ENCODE data around the gene TRIM65.
"Not testable (repeated sequence)": the region's sequence is repeated elsewhere in the genome, so short reads cannot be mapped to it uniquely, and the experiment has no call there.

The TRIM65 gene

GRCh38 chr17:75856062-75856756 lies 40.5 kb downstream of the TRIM65 start:
- TF ChIP-seq CTCF (IDR thresholded peaks at IDR 0.05) (peak; percentile 60), ZFX (IDR thresholded peaks at IDR 0.05; ENCODE audit: borderline replicate concordance) (no peak)
- peak overlapping the region; percentile 55 for H3K27ac ChIP-seq

DNA sequence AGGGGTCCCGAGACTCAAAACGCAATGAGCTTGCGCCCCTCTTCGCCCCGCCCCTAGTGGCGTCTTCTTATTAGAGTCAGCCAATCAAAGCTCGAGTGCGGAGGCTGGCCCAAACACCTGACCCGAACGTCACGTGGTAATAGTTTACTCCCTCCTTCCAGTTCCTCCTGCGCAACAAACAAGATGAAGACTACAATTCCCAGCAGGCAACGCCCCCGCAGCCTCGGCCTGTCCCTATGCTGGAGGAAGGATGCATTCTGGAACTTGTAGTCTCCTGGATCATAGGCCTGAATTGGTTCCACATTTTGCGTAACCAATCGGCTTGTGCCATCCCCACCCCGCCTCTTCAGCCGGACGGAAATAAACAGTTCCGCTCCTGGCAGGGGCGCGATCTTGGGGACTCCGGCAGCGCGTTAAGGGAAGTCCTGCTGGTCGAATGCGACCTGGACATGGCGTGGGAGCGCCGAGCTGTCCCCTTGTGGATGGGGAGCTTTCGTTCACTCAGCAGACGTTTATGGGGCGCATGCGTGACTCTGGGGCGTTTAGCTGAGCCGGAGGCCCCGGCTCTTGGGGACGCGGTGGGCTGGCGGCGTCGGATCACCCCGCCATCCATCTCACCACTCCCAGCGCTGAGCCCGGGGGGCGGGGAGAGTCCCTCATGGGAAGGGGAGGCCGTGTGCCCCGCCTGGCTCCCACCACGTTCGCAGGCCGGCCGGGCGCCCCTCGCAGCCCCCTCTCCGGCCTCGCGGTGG lies 41.3 kb downstream of the TRIM65 start, which contains the start of gene WBP2:
TSS of gene WBP2 (minus strand) at position 26 of the 752 bp plus-strand sequence. CDS start 38 bp downstream, outside the sequence.
- peak within 1 kb of the TSS; percentile 55 for H3K27ac ChIP-seq
- TF ChIP-seq CTCF (IDR thresholded peaks at IDR 0.05), result no peak
- TF ChIP-seq ZFX (IDR thresholded peaks at IDR 0.05; ENCODE audit: borderline replicate concordance), result no peak

- no peak for TF ChIP-seq ZFX (IDR thresholded peaks at IDR 0.05; ENCODE audit: borderline replicate concordance)
- no peak for TF ChIP-seq CTCF (IDR thresholded peaks at IDR 0.05)
- H3K27ac ChIP-seq, result peak overlapping the region; percentile 54
Observed at GRCh38 chr17:75854881-75855309, 41.9 kb downstream of the TRIM65 start.

DNA sequence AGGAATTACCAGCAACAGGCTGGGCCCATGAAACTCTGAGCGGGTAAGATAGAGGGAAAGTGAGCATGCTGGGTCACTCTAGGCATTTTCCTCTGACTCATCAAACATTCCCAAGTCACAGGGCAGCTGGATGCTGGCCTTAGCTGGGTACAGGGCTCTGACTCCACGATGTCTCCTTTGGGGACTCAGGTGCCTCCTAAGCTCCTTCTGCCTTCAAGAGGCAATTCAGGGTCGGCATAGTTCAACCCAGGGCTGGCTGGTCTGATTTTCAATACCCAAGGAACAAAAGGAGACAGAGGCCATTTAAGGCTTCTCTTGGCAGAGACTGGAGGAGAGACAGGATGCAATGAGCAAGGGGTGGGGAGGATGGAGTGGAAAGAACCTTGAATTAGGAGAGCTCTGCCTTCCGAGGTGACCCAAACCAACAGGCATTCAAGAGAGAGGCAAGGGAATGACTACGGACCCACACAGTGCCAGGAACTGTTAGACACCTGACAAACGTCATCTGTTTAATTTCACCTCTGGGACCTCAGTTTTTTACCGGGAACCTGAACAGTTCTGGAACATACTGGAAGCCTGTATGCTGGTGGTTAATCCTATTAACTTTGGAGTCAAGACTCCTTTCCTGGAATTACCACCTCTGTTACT lies 42.5 kb downstream of the TRIM65 start:
- H3K27ac ChIP-seq, result peak overlapping the region; percentile 54
- TF ChIP-seq CTCF (IDR thresholded peaks at IDR 0.05) (no peak), ZFX (IDR thresholded peaks at IDR 0.05; ENCODE audit: borderline replicate concordance) (no peak)

- TF ChIP-seq ZFX (IDR thresholded peaks at IDR 0.05; ENCODE audit: borderline replicate concordance) (no peak), CTCF (IDR thresholded peaks at IDR 0.05) (no peak)
- no peak overlapping the region for H3K27ac ChIP-seq
Observed at GRCh38 chr17:75853433-75853832, 43.3 kb downstream of the TRIM65 start.

GRCh38 chr17:75851693-75851991 lies 45.1 kb downstream of the TRIM65 start:
- H3K27ac ChIP-seq, result not testable (repeated sequence)

- H3K27ac ChIP-seq, result no peak overlapping the region
- TF ChIP-seq ZFX (IDR thresholded peaks at IDR 0.05; ENCODE audit: borderline replicate concordance) (no peak), CTCF (IDR thresholded peaks at IDR 0.05) (no peak)
Observed at GRCh38 chr17:75850928-75851692, 45.6 kb downstream of the TRIM65 start.

Data from 22Rv1 (cell line).